ENCODE measurements around the gene ABTB2. TPM values are rescaled to one million over a fixed set of nuclear protein-coding genes. Genes with fewer than 3 reads are reported as not detected.

ABTB2 gene
- total RNA-seq, 1 experiment from 2014 or later = 5.5 TPM

GRCh38 chr11:34351687-34352469 is 5.9 kb downstream of the ABTB2 start:
- Histone ChIP-seq H4K8ac (replicated peaks; ENCODE audit: insufficient read length, low read depth, low read length) (no peak overlapping the region), H2BK12ac (ENCODE audit: insufficient read length, low read depth, low read length) (no peak overlapping the region), H3K27ac (ENCODE audit: insufficient read length, low read depth, low read length) (no peak overlapping the region), H3K4me1 (ENCODE audit: insufficient read depth, low read length) (peaks cover 2% of the 10 kb centered on the region; the same call in 1 of the 2 replicates), H2BK15ac (ENCODE audit: low read depth, low read length) (no peak overlapping the region), H2BK120ac (ENCODE audit: low read depth, low read length, poor library complexity, severe bottlenecking) (no peak overlapping the region), H3K4me2 (ENCODE audit: insufficient read depth, insufficient read length, low read length) (no peak overlapping the region), H3K56ac (ENCODE audit: insufficient read length, low read depth, low read length) (no peak overlapping the region), H3K23ac (ENCODE audit: insufficient read length, low read depth, low read length) (no peak overlapping the region), H3T11ph (ENCODE audit: low read length) (no peak overlapping the region), H3K27me3 (ENCODE audit: insufficient read depth, low read length) (peaks cover 13% of the 10 kb centered on the region; the same call in 1 of the 2 replicates), H2AFZ (ENCODE audit: low read length) (no peak overlapping the region), H4K91ac (ENCODE audit: insufficient read length, low read depth, low read length) (no peak overlapping the region), H2BK20ac (ENCODE audit: low read depth, low read length, poor library complexity, severe bottlenecking) (no peak overlapping the region), H3K4ac (ENCODE audit: low read depth, low read length) (no peak overlapping the region), H2BK5ac (ENCODE audit: insufficient read length, low read length) (no peak overlapping the region), H3K23me2 (ENCODE audit: insufficient read length, low read depth, low read length, poor library complexity, severe bottlenecking) (peaks cover 6% of the 10 kb centered on the region), H3K79me1 (ENCODE audit: insufficient read depth, low read depth, low read length, poor library complexity, severe bottlenecking) (no peaks in the 10 kb centered on the region), H4K20me1 (ENCODE audit: control insufficient read depth, insufficient read depth, insufficient read length) (no peaks in the 10 kb centered on the region), H4K5ac (ENCODE audit: insufficient read length, low read depth, low read length) (no peak overlapping the region), H3K14ac (ENCODE audit: insufficient read depth, low read length) (no peak overlapping the region), H3K18ac (ENCODE audit: insufficient read length, low read depth, low read length) (no peak overlapping the region), H2AK5ac (ENCODE audit: insufficient read length, low read length) (no peak overlapping the region), H3K79me2 (ENCODE audit: insufficient read depth, low read length) (0 out of 2 replicates have a peak, but pooled peaks cover 2% of the 10 kb centered on the region), H3K9me3 (ENCODE audit: control insufficient read depth, low read depth, low read length) (no peaks in the 10 kb centered on the region), H3K9ac (ENCODE audit: extremely low read depth, insufficient read length, low read length) (no peak overlapping the region)
- DNase-seq = no peak
- Mint-ChIP-seq H3K36me3 (ENCODE audit: insufficient read depth in 1 of 3, low read depth in 3 of 3) (no peaks in the 10 kb centered on the region), H3K4me3 (no peak overlapping the region), H3K4me1 (peaks cover 13 to 22% of the 10 kb centered on the region in 2 experiments), H3K9me3 (no peaks in the 10 kb centered on the region), H3K27ac (no peak overlapping the region; a peak in 1 of 7 replicates), H3K27me3 (ENCODE audit: low read depth) (peaks cover 28% of the 10 kb centered on the region)
- TF ChIP-seq, protein P1, sequence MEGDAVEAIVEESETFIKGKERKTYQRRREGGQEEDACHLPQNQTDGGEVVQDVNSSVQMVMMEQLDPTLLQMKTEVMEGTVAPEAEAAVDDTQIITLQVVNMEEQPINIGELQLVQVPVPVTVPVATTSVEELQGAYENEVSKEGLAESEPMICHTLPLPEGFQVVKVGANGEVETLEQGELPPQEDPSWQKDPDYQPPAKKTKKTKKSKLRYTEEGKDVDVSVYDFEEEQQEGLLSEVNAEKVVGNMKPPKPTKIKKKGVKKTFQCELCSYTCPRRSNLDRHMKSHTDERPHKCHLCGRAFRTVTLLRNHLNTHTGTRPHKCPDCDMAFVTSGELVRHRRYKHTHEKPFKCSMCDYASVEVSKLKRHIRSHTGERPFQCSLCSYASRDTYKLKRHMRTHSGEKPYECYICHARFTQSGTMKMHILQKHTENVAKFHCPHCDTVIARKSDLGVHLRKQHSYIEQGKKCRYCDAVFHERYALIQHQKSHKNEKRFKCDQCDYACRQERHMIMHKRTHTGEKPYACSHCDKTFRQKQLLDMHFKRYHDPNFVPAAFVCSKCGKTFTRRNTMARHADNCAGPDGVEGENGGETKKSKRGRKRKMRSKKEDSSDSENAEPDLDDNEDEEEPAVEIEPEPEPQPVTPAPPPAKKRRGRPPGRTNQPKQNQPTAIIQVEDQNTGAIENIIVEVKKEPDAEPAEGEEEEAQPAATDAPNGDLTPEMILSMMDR (conservative IDR thresholded peaks at IDR 0.05) = no peak
- WGBS (ENCODE audit: extremely low coverage, insufficient read length, low lambda C conversion rate) = no CpG with 5 or more reads among the region's 4 CpGs
